ENCODE measurements around the gene CFAP70.

CFAP70 gene

GRCh38 chr10:73217628-73218027 is 141.0 kb downstream of the CFAP70 start:
- no peak overlapping the region for H3K4me3 ChIP-seq (ENCODE audit: low read depth, low read length)
- TF ChIP-seq, protein P1, sequence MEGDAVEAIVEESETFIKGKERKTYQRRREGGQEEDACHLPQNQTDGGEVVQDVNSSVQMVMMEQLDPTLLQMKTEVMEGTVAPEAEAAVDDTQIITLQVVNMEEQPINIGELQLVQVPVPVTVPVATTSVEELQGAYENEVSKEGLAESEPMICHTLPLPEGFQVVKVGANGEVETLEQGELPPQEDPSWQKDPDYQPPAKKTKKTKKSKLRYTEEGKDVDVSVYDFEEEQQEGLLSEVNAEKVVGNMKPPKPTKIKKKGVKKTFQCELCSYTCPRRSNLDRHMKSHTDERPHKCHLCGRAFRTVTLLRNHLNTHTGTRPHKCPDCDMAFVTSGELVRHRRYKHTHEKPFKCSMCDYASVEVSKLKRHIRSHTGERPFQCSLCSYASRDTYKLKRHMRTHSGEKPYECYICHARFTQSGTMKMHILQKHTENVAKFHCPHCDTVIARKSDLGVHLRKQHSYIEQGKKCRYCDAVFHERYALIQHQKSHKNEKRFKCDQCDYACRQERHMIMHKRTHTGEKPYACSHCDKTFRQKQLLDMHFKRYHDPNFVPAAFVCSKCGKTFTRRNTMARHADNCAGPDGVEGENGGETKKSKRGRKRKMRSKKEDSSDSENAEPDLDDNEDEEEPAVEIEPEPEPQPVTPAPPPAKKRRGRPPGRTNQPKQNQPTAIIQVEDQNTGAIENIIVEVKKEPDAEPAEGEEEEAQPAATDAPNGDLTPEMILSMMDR (IDR thresholded peaks at IDR 0.05; ENCODE audit: borderline replicate concordance, insufficient read depth, low read depth, low read length): no peak

- TF ChIP-seq, protein P1 (IDR thresholded peaks at IDR 0.05; ENCODE audit: borderline replicate concordance, insufficient read depth, low read depth, low read length): no peak
- no peak overlapping the region for H3K4me3 ChIP-seq (ENCODE audit: low read depth, low read length)
Observed at GRCh38 chr10:73215749-73216148, 142.9 kb downstream of the CFAP70 start.

DNA sequence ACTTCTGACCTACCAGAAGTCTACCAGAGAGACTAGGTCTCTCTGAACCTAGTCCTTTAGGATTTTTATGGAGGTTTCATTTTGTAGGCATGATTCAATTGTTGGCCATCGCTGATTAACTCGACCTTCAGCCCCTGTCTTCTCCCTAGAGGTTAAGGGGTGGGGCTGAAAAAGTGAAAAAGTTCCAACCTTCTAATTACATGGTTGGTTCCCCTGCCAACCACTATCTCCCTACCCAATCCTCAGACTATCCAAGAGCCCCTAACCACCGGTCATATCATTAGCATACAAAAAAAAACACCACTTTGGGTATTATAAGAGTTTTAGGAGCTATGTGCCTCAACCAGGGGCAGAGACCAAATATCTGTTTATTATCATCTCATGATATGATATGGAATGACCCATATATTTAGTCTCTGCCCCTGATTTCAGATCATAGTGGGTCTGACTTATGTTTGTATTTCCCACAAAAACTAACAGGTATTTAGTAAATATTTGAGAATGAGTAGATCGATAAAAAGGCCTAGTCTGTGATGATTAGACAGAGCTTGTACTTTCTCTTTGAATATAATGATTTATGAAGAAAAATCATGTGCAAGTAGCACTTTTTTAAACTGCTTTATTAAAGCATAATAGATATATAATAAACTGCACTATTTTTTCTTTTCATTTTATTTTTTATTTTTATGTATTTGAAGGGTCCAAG is 147.4 kb downstream of the CFAP70 start:
- TF ChIP-seq, protein P1 (IDR thresholded peaks at IDR 0.05; ENCODE audit: borderline replicate concordance, insufficient read depth, low read depth, low read length): no peak
- H3K4me3 ChIP-seq (ENCODE audit: low read depth, low read length): no peak overlapping the region

GRCh38 chr10:73210395-73211105 is 148.1 kb downstream of the CFAP70 start:
- TF ChIP-seq, protein P1 (IDR thresholded peaks at IDR 0.05; ENCODE audit: borderline replicate concordance, insufficient read depth, low read depth, low read length): no peak
- H3K4me3 ChIP-seq (ENCODE audit: low read depth, low read length): no peak overlapping the region

DNA sequence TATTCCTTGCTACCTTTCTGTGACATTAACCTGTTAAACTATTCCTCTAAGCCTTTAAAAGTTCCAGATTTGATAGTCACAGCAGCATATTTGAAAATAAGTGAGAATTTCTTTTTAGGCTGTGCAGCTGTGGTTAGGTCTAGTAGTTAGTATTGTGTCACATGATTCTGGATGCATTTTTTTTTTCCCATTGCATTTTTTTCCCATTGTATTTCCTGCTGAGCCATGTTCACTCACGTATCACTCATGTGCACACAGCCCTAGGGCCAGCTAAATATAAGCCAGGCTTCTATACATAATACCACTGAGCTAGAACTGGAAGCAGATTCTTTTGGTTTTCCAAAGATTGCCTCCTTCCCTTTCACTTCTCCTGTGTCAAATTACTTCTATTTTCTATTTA is 149.0 kb downstream of the CFAP70 start:
- TF ChIP-seq, protein P1 (IDR thresholded peaks at IDR 0.05; ENCODE audit: borderline replicate concordance, insufficient read depth, low read depth, low read length): no peak
- no peak overlapping the region for H3K4me3 ChIP-seq (ENCODE audit: low read depth, low read length)

DNA sequence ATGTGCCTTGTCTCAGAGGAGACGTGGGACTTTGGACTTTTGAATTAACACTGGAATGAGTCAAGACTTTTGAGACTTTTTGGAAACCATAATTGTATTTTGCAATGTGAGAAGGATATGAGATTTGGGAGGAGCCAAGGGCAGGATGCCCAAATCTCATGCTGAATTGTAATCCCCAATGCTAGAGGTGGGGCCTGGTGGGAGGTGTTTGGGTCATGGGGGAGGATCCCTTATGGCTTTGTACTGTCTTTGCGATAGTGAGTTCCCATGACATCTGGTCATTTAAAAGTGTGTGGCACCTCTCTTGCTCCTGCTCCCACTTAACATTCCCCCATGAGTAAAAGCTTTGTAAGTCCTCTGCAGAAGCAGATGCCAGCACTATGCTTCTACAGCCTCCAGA is 150.8 kb downstream of the CFAP70 start:
- H3K4me3 ChIP-seq (ENCODE audit: low read depth, low read length): no peak overlapping the region
- TF ChIP-seq, protein P1 (IDR thresholded peaks at IDR 0.05; ENCODE audit: borderline replicate concordance, insufficient read depth, low read depth, low read length): no peak

DNA sequence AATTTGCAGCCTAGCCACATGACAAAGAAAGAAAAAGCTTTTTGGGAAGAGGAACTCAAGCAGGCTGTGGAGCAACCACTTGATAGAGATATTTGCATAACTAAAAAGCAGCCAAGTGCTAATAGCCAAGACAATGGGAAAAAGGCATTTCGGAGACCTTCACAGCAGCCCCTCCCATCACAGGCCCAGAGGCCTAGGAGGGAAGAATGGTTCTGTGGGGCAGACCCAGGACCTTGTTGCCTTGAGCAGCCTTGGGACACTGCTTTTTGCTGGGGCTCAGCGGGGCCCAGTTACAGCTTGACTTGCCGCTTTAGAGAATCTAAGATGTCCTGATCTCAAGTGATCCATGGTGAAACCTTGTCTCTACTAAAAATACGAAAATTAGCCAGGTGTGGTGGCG is 152.3 kb downstream of the CFAP70 start:
- no peak overlapping the region for H3K4me3 ChIP-seq (ENCODE audit: low read depth, low read length)
- TF ChIP-seq, protein P1 (IDR thresholded peaks at IDR 0.05; ENCODE audit: borderline replicate concordance, insufficient read depth, low read depth, low read length): no peak

Data from GM12875 (cell line).